Measurements from ENCODE around the gene EYS. TPM values are rescaled to one million over a fixed set of nuclear protein-coding genes. Genes with fewer than 3 reads are reported as not detected.
A peak's percentile ranks its signal among the peaks of the same experiment; 100 is the strongest.

EYS gene
- total RNA-seq, 3 donors from 2014 or later: 1.3 to 2.9 TPM; not detected in 1

- TF ChIP-seq POLR2AphosphoS5 (IDR thresholded peaks at IDR 0.05): no peak
- TF ChIP-seq POLR2A (IDR thresholded peaks at IDR 0.05): no peak
- TF ChIP-seq, protein P1, sequence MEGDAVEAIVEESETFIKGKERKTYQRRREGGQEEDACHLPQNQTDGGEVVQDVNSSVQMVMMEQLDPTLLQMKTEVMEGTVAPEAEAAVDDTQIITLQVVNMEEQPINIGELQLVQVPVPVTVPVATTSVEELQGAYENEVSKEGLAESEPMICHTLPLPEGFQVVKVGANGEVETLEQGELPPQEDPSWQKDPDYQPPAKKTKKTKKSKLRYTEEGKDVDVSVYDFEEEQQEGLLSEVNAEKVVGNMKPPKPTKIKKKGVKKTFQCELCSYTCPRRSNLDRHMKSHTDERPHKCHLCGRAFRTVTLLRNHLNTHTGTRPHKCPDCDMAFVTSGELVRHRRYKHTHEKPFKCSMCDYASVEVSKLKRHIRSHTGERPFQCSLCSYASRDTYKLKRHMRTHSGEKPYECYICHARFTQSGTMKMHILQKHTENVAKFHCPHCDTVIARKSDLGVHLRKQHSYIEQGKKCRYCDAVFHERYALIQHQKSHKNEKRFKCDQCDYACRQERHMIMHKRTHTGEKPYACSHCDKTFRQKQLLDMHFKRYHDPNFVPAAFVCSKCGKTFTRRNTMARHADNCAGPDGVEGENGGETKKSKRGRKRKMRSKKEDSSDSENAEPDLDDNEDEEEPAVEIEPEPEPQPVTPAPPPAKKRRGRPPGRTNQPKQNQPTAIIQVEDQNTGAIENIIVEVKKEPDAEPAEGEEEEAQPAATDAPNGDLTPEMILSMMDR (IDR thresholded peaks at IDR 0.05): no peak
- no peak for DNase-seq (ENCODE audit: low spot score in 2 of 2)
- no peaks in the 10 kb centered on the region for H3K4me1 ChIP-seq
- intact Hi-C loops (cut with DNase I; ENCODE audit: low total_unique reads): no loop called here
- no peak overlapping the region for H3K4me3 ChIP-seq
- H3K36me3 ChIP-seq: no peaks in the 10 kb centered on the region
- H3K9me3 ChIP-seq: no peaks in the 10 kb centered on the region
- no peaks in the 10 kb centered on the region for H3K27me3 ChIP-seq
- no peak overlapping the region for H3K27ac ChIP-seq
These were observed 899.2 kb downstream of the EYS start for GRCh38 chr6:64807785-64808184.

DNA sequence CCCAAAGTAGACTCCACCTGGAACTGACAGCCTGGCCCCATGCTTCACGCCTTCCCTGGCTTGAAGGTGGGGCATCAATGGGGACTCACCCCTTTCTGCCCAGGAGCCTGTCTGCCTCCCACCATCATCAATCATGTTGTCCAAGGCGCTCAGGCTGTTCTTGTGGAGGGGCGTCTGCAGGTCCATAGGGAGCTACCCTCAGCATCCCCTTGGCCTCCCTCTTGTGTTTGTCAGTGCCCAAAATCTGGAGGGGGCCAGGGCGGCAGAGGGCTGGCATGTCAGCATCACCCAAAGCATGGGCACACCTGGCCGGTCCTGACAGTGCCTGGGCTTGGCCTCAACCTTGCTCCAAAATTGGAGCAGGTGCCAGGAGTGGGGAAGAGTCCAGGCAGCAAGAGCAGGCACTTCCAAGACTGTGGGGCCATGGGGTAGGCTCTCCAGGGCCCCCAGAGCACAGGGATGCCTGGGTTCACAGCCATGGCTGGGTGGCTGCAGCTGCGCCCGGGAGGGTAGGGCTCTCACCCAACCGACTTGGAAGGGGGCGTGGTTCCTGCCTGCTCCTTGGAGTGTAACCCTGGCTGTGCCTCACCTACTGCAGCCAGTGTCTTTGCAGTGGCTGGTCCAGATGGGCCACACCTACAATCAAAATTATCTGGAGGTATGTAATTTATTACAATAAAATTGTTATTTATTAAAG lies 903.4 kb downstream of the EYS start:
- intact Hi-C loops (cut with DNase I; ENCODE audit: low total_unique reads): no loop called here
- Histone ChIP-seq H3K36me3 (no peaks in the 10 kb centered on the region), H3K27ac (no peak overlapping the region), H3K4me1 (no peaks in the 10 kb centered on the region), H3K27me3 (no peaks in the 10 kb centered on the region), H3K4me3 (no peak overlapping the region), H3K9me3 (no peaks in the 10 kb centered on the region)
- TF ChIP-seq POLR2AphosphoS5 (IDR thresholded peaks at IDR 0.05) (no peak), POLR2A (IDR thresholded peaks at IDR 0.05) (no peak)
- TF ChIP-seq, protein P1 (IDR thresholded peaks at IDR 0.05): no peak
- peak in 1 of 2 donors; percentile 27 for DNase-seq (ENCODE audit: low spot score in 2 of 2)

GRCh38 chr6:64792534-64792933 lies 914.5 kb downstream of the EYS start:
- TF ChIP-seq POLR2A (IDR thresholded peaks at IDR 0.05) (no peak), POLR2AphosphoS5 (IDR thresholded peaks at IDR 0.05) (no peak)
- TF ChIP-seq, protein P1 (IDR thresholded peaks at IDR 0.05): no peak
- Histone ChIP-seq H3K27me3 (no peaks in the 10 kb centered on the region), H3K4me3 (no peak overlapping the region), H3K4me1 (no peaks in the 10 kb centered on the region), H3K9me3 (no peaks in the 10 kb centered on the region), H3K36me3 (no peaks in the 10 kb centered on the region), H3K27ac (no peak overlapping the region)
- DNase-seq (ENCODE audit: low spot score in 2 of 2): no peak
- intact Hi-C loops (cut with DNase I; ENCODE audit: low total_unique reads): no loop called here

GRCh38 chr6:64789476-64789875 lies 917.5 kb downstream of the EYS start:
- H3K4me3 ChIP-seq: no peak overlapping the region
- H3K36me3 ChIP-seq: no peaks in the 10 kb centered on the region
- H3K27me3 ChIP-seq: no peaks in the 10 kb centered on the region
- intact Hi-C loops (cut with DNase I; ENCODE audit: low total_unique reads): no loop called here
- no peaks in the 10 kb centered on the region for H3K9me3 ChIP-seq
- no peak for DNase-seq (ENCODE audit: low spot score in 2 of 2)
- no peaks in the 10 kb centered on the region for H3K4me1 ChIP-seq
- TF ChIP-seq POLR2AphosphoS5 (IDR thresholded peaks at IDR 0.05): no peak
- TF ChIP-seq, protein P1 (IDR thresholded peaks at IDR 0.05): no peak
- no peak for TF ChIP-seq POLR2A (IDR thresholded peaks at IDR 0.05)
- H3K27ac ChIP-seq: no peak overlapping the region

- TF ChIP-seq POLR2A (IDR thresholded peaks at IDR 0.05): no peak
- TF ChIP-seq POLR2AphosphoS5 (IDR thresholded peaks at IDR 0.05): no peak
- TF ChIP-seq, protein P1 (IDR thresholded peaks at IDR 0.05): no peak
- Histone ChIP-seq H3K4me3 (no peak overlapping the region), H3K4me1 (no peaks in the 10 kb centered on the region), H3K27ac (no peak overlapping the region), H3K9me3 (no peaks in the 10 kb centered on the region), H3K36me3 (no peaks in the 10 kb centered on the region), H3K27me3 (no peaks in the 10 kb centered on the region)
- intact Hi-C loops (cut with DNase I; ENCODE audit: low total_unique reads): no loop called here
- DNase-seq (ENCODE audit: low spot score in 2 of 2): no peak
These were observed 920.3 kb downstream of the EYS start for GRCh38 chr6:64786736-64787135.

All from breast epithelium (tissue), 4 donors.